Skeletal muscle cell (primary cell): ENCODE results near the gene C2.
"Not testable (repeated sequence)": the region's sequence is repeated elsewhere in the genome, so short reads cannot be mapped to it uniquely, and the experiment has no call there.

Experiments
- DNase-seq: peaks from one replicate; pipeline ENCODE4 v3.0.0-alpha.2; 2010; ENCODE audit warnings: low read depth
- H3K4me3 ChIP-seq: 2 replicates; pipeline ENCODE4 v1.5.1; 2011; ENCODE audit warnings: low read depth, mild to moderate bottlenecking, control low read depth, low read length, moderate library complexity

Gene C2

GRCh38 chr6:31918069-31918720 is 9.3 kb upstream of the C2 start:
- H3K4me3 ChIP-seq = no peak overlapping the region
- DNase-seq = no peak

- DNase-seq = no peak
Observed at GRCh38 chr6:31919624-31920303, 7.8 kb upstream of the C2 start.

GRCh38 chr6:31920811-31921210 is 6.7 kb upstream of the C2 start:
- DNase-seq = no peak
- no peak overlapping the region for H3K4me3 ChIP-seq

More at GRCh38 chr6:31919624-31920303, 7.8 kb upstream of the C2 start:
- no peak overlapping the region for H3K4me3 ChIP-seq

- DNase-seq = no peak
- no peak overlapping the region for H3K4me3 ChIP-seq
Observed at GRCh38 chr6:31922942-31923341, 4.6 kb upstream of the C2 start.

- DNase-seq = no peak
- H3K4me3 ChIP-seq = no peak overlapping the region
Observed at GRCh38 chr6:31927863-31928671, 550 bp downstream of the C2 start.

GRCh38 chr6:31928672-31928939 is 1.1 kb downstream of the C2 start:
- no peak for DNase-seq

GRCh38 chr6:31930962-31931361 is 3.4 kb downstream of the C2 start:
- H3K4me3 ChIP-seq = no peak overlapping the region
- no peak for DNase-seq

More at GRCh38 chr6:31928672-31928939, 1.1 kb downstream of the C2 start:
- no peak overlapping the region for H3K4me3 ChIP-seq

GRCh38 chr6:31932137-31932536 is 4.6 kb downstream of the C2 start:
- not testable (repeated sequence) for DNase-seq, H3K4me3 ChIP-seq

GRCh38 chr6:31933537-31933936 is 6.0 kb downstream of the C2 start:
- no peak for DNase-seq
- H3K4me3 ChIP-seq = no peak overlapping the region

GRCh38 chr6:31935021-31935420 is 7.5 kb downstream of the C2 start:
- no peak overlapping the region for H3K4me3 ChIP-seq
- DNase-seq = no peak

GRCh38 chr6:31935823-31936222 is 8.3 kb downstream of the C2 start:
- no peak overlapping the region for H3K4me3 ChIP-seq
- no peak for DNase-seq

GRCh38 chr6:31940256-31940664 is 12.7 kb downstream of the C2 start:
- H3K4me3 ChIP-seq = no peak overlapping the region
- DNase-seq = no peak

- DNase-seq = no peak
- no peak overlapping the region for H3K4me3 ChIP-seq
Observed at GRCh38 chr6:31943742-31944141, 16.2 kb downstream of the C2 start.

- no peak for DNase-seq
- H3K4me3 ChIP-seq = no peak overlapping the region
Observed at GRCh38 chr6:31945154-31945506, 17.6 kb downstream of the C2 start.

- H3K4me3 ChIP-seq = no peak within 1 kb of the TSS
- DNase-seq = no peak
Observed at GRCh38 chr6:31945507-31946369, 18.2 kb downstream of the C2 start, which contains the start of gene CFB. CFB (plus strand) TSS chr6:31946095; CDS start chr6:31946222, 127 bp downstream.

- no peak for DNase-seq
- no peak overlapping the region for H3K4me3 ChIP-seq
Observed at GRCh38 chr6:31946370-31946885, 18.9 kb downstream of the C2 start.

GRCh38 chr6:31947070-31947675 is 19.7 kb downstream of the C2 start:
- no peak for DNase-seq
- H3K4me3 ChIP-seq = no peak overlapping the region

- no peak overlapping the region for H3K4me3 ChIP-seq
- no peak for DNase-seq
Observed at GRCh38 chr6:31947864-31948263, 20.3 kb downstream of the C2 start.

GRCh38 chr6:31948306-31948705 is 20.8 kb downstream of the C2 start:
- no peak overlapping the region for H3K4me3 ChIP-seq
- no peak for DNase-seq
